Lower lobe of right lung (tissue), 2 donors: ENCODE results near the gene TMA7B. TPM values are rescaled to one million over a fixed set of nuclear protein-coding genes. Genes with fewer than 3 reads are reported as not detected.

Source experiments
- ATAC-seq, 2 donors: fragments of 200-7000 bp; cut with Tn5 transposase; one replicate each; pipeline ENCODE4 v1.9.1; 2020 to 2022; ENCODE audit warnings: mild to moderate bottlenecking in 2 of 2, moderate library complexity in 2 of 2
- DNase-seq: peaks from one replicate; pipeline ENCODE4 v3.0.0-alpha.2; 2020
- H3K27ac ChIP-seq: fragments of 200-600 bp; one replicate; pipeline ENCODE4 v1.8.0; 2022
- H3K27me3 ChIP-seq: fragments of 200-600 bp; one replicate; pipeline ENCODE4 v1.8.0; 2022; ENCODE audit warnings: low read depth
- H3K36me3 ChIP-seq: fragments of 200-600 bp; one replicate; pipeline ENCODE4 v1.8.0; 2022; ENCODE audit warnings: mild to moderate bottlenecking
- H3K4me1 ChIP-seq: fragments of 200-600 bp; one replicate; pipeline ENCODE4 v1.8.0; 2022
- H3K4me3 ChIP-seq: fragments of 200-600 bp; one replicate; pipeline ENCODE4 v1.8.0; 2022; ENCODE audit warnings: mild to moderate bottlenecking
- H3K9me3 ChIP-seq: fragments of 200-600 bp; one replicate; pipeline ENCODE4 v1.8.0; 2022
- CTCF ChIP-seq: fragments of 200-600 bp; IDR thresholded peaks from one replicate; pipeline ENCODE4 v1.8.0; 2022; ENCODE audit warnings: antibody characterized with exemption, mild to moderate bottlenecking
- intact Hi-C: fragments of 100-400 bp; cut with DNase I; formaldehyde crosslinking; loops from one replicate; pipeline ENCODE4 v1.11.0; 2022
- total RNA-seq: library from RNA; stranded (reverse); fragmentation: NEBNext Ultra II Directional; extraction: Animal tissue kit (Norgen Biotek cat#: 25700); gene quantifications from one replicate; pipeline ENCODE4 v1.2.1, GENCODE V29; 2021
- donor health status: DM: no; HTN: yes; CAD: no; lungs with severe emphysema.

The TMA7B gene
- total RNA-seq, 1 donor from 2014 or later, result 1.4 TPM

GRCh38 chr22:39927544-39927943 is 32.7 kb upstream of the TMA7B start:
- ATAC-seq, result no peak
- DNase-seq, result no peak
- TF ChIP-seq CTCF, result no peak
- Histone ChIP-seq H3K4me1 (peaks cover 11% of the 10 kb centered on the region), H3K9me3 (no peaks in the 10 kb centered on the region), H3K27ac (no peak overlapping the region), H3K36me3 (no peaks in the 10 kb centered on the region), H3K27me3 (peaks cover 50% of the 10 kb centered on the region), H3K4me3 (peak overlapping the region; percentile 13)
- intact Hi-C loops, result no loop called here

GRCh38 chr22:39928536-39929520 is 31.4 kb upstream of the TMA7B start:
- peaks cover 11% of the 10 kb centered on the region for H3K4me1 ChIP-seq

DNA sequence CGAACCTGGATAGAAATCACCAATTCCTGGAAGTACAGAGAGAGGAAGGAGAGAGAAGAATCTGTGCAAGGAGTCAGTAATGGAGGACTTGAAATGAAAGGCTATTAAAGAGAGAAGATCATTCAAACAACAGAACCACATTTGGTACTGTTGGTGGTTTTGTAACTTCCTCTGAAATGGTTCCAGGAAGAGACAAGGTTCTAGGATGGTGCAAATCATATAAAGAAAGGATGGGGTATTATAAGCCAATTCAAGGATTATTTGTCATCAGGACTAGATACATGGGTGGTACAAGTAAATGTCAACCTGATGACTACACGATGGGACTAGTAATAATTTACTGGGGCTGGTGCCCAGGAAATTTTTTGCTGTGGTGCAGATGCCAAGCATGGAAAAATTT is 28.9 kb upstream of the TMA7B start:
- DNase-seq (no peak), ATAC-seq (no peak)
- TF ChIP-seq CTCF, result no peak
- intact Hi-C loops, result no loop called here
- Histone ChIP-seq H3K27ac (no peak overlapping the region), H3K9me3 (no peaks in the 10 kb centered on the region), H3K4me3 (no peak overlapping the region), H3K4me1 (peaks cover 11% of the 10 kb centered on the region), H3K27me3 (peaks cover 56% of the 10 kb centered on the region), H3K36me3 (no peaks in the 10 kb centered on the region)

More at GRCh38 chr22:39928536-39929520, 31.4 kb upstream of the TMA7B start:
- no peak overlapping the region for H3K4me3 ChIP-seq
- intact Hi-C loops, result no loop called here
- no peaks in the 10 kb centered on the region for H3K9me3 ChIP-seq
- H3K27me3 ChIP-seq, result peaks cover 52% of the 10 kb centered on the region
- no peaks in the 10 kb centered on the region for H3K36me3 ChIP-seq
- no peak overlapping the region for H3K27ac ChIP-seq
- DNase-seq (no peak), ATAC-seq (peak; percentile 36 to 51)
- TF ChIP-seq CTCF, result no peak

DNA sequence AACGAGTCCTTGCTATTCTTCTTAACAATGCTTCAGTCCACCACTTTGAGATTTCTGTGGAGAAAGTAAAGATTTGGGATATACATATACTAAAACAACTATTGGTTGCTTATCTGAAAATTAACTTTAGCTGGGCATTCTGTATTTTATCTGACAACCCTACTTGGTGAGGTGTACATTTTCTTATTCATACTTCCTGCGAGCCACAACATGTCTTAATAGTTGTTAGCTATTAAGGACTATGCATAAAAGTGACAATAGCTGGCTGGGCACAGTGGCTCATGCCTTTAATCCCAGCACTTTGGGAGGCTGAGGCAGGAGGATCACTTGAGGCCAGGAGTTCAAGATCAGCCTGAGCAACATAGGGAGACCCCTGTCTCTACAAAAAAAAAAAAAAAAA is 28.0 kb upstream of the TMA7B start:
- no peak for TF ChIP-seq CTCF
- no peaks in the 10 kb centered on the region for H3K9me3 ChIP-seq
- DNase-seq, result no peak
- H3K36me3 ChIP-seq, result no peaks in the 10 kb centered on the region
- ATAC-seq, result no peak
- no peak overlapping the region for H3K4me3 ChIP-seq
- intact Hi-C loops, result no loop called here
- peaks cover 11% of the 10 kb centered on the region for H3K4me1 ChIP-seq
- no peak overlapping the region for H3K27ac ChIP-seq
- peaks cover 60% of the 10 kb centered on the region for H3K27me3 ChIP-seq

DNA sequence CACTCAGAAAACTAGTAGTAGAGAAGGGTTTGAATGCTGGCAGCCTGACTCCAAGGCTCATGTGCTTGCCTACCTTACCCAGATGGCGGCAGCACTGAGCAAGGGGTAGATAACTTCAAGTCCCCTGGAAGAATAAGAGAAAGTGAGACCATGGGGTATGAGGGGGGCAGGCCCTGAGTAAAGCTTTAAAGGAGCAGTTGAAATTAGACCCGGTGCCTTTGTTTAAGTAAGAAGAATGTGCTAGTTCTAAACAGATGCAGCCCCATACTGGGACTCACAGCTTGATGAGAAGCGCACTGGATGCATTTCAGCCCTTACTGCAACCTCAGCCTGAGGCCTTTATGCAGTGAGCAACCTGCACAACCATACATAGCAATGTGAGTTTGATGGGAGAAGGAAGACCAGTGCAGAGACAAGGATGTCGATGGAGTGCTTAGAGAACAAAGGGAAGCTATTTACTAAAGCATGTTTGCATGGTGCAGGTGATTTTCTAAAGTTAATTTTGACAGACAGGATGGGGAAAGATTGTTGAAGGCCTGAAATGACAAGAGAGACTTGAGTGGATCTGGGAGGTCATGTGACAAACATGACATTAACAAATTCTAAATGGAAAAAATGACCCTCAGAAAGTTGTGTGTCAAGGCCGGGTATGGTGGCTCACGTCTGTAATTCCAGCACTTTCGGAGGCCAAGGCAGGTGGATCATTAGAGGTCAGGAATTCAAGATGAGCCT is 27.1 kb upstream of the TMA7B start:
- Histone ChIP-seq H3K27ac (no peak overlapping the region), H3K27me3 (peaks cover 60% of the 10 kb centered on the region), H3K9me3 (no peaks in the 10 kb centered on the region), H3K4me1 (peaks cover 11% of the 10 kb centered on the region), H3K36me3 (no peaks in the 10 kb centered on the region), H3K4me3 (no peak overlapping the region)
- no peak for DNase-seq
- peak; percentile 58 for TF ChIP-seq CTCF
- intact Hi-C loops, result no loop called here
- peak in 1 of 2 donors; percentile 36 for ATAC-seq
